ENCODE measurements around the gene UCHL1. TPM values are rescaled to one million over a fixed set of nuclear protein-coding genes. Genes with fewer than 3 reads are reported as not detected.

UCHL1 gene
- 85.6 and 314 TPM in 2 replicates for total RNA-seq

DNA sequence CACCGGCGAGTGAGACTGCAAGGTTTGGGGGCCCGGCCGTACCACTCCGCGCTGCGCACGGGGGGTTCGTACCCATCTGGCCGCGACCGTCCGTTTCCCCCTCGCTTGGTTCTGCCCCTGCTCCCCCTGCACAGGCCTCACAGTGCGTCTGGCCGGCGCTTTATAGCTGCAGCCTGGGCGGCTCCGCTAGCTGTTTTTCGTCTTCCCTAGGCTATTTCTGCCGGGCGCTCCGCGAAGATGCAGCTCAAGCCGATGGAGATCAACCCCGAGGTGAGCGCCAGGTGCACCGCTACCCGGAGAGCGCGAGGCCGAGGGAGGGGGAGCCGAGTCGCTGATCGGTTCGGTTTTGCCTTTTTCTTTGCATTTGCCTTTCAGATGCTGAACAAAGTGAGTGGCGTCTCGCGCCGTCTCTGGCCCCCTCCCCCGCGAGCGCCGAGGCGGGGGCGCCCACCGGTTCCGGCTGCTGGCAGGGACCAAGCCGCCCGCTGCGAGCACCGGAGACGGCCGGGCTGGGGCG, at the start of gene UCHL1:
UCHL1 (plus strand) TSS at position 189 of the 517 bp plus-strand sequence; CDS start at position 238, 49 bp downstream.

DNA sequence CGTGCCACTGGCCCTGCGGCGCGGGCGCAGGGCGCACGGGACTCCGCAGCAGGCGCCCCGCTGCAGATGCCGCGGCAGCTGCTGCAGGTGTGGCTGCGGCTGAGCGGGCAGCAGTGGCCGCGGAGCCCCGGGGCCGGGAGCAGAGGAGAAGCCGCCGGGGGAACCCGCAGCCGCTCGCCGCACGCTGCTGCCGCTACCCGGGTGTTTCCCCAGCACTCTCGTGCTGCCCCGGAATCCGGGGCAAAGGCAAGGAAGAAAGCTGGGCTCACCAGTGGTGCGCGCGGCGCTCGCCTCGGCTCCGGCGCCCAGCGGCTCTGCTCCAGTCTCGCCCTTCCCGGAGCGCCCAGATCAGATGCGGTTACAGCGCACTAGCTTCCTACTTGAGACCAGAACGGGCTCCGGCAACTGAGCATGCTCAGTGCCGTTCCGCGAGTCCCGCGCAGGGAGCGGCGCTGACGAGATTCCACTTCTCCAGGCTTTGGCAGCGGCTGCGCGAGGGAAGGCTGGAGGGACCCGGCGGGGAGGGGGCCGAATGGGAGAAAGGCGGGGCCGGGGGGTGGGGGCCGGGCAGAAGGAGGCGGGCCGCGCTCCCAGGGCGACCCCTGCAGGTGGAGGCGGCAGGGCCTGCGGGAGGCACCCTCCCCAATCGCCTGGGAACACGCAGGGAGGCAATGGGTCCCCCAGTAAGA, 42.4 kb upstream of the UCHL1 start, which contains the start of gene APBB2:
APBB2 (minus strand) TSS at position 407 of the 689 bp plus-strand sequence. CDS start 181,288 bp downstream, outside the sequence.

Small RNA genes within 50 kb of the gene (small RNA-seq; reads per million reads assigned to genes)
- not detected for gene RF00019

Other genes with a start within 250 kb of the UCHL1 start
- gene APBB2, start 42.4 kb upstream of the UCHL1 start, total RNA-seq: 40.4 and 40.9 TPM in 2 replicates

Data from subcutaneous preadipocyte (primary cell).